ENCODE data around the gene PARP9. TPM values are rescaled to one million over a fixed set of nuclear protein-coding genes. Genes with fewer than 3 reads are reported as not detected.

PARP9 gene
- total and polyA plus RNA-seq, 2 of the 13 experiments (the other 11 are each of a cell fraction or from before 2014, with no cell fraction given): 6.5 to 10.6 TPM

GRCh38 chr3:122514123-122515019 is 49.7 kb downstream of the PARP9 start, which contains the start of gene KPNA1 (continued):
- no peak for TF ChIP-seq HNF1A (IDR thresholded peaks at IDR 0.05; ENCODE audit: low read depth)
- TF ChIP-seq HNF1A (CRISPR knock-in tag; IDR thresholded peaks at IDR 0.05; ENCODE audit: borderline replicate concordance): peak; percentile 45; the same call in 1 of the 2 replicates
- no peak for TF ChIP-seq XRCC5 (optimal IDR thresholded peaks at IDR 0.05; ENCODE audit: low read length)
- TF ChIP-seq, protein P1, sequence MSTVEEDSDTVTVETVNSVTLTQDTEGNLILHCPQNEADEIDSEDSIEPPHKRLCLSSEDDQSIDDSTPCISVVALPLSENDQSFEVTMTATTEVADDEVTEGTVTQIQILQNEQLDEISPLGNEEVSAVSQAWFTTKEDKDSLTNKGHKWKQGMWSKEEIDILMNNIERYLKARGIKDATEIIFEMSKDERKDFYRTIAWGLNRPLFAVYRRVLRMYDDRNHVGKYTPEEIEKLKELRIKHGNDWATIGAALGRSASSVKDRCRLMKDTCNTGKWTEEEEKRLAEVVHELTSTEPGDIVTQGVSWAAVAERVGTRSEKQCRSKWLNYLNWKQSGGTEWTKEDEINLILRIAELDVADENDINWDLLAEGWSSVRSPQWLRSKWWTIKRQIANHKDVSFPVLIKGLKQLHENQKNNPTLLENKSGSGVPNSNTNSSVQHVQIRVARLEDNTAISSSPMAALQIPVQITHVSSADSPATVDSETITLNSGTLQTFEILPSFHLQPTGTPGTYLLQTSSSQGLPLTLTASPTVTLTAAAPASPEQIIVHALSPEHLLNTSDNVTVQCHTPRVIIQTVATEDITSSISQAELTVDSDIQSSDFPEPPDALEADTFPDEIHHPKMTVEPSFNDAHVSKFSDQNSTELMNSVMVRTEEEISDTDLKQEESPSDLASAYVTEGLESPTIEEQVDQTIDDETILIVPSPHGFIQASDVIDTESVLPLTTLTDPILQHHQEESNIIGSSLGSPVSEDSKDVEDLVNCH (CRISPR knock-in tag; IDR thresholded peaks at IDR 0.05): no peak
- no peak for TF ChIP-seq DPF2 (CRISPR knock-in tag; IDR thresholded peaks at IDR 0.05; ENCODE audit: borderline replicate concordance, low read depth)
- 0 out of 2 replicates have a peak, but pooled peaks have one; percentile 68 for TF ChIP-seq RFXAP (CRISPR knock-in tag; IDR thresholded peaks at IDR 0.05; ENCODE audit: borderline replicate concordance)
- no peak for TF ChIP-seq ETS1 (CRISPR knock-in tag; IDR thresholded peaks at IDR 0.05)
- no peak for TF ChIP-seq ZNF660 (CRISPR knock-in tag; IDR thresholded peaks at IDR 0.05; ENCODE audit: borderline replicate concordance, low read depth)
- TF ChIP-seq FOXA1 (IDR thresholded peaks at IDR 0.05): no peak
- TF ChIP-seq FOXA1 (CRISPR knock-in tag; IDR thresholded peaks at IDR 0.05): 0 out of 2 replicates have a peak, but pooled peaks have one; percentile 14
- no peak for TF ChIP-seq XBP1 (CRISPR knock-in tag; IDR thresholded peaks at IDR 0.05)
- TF ChIP-seq ADNP (CRISPR knock-in tag; IDR thresholded peaks at IDR 0.05): no peak
- TF ChIP-seq, protein P2, sequence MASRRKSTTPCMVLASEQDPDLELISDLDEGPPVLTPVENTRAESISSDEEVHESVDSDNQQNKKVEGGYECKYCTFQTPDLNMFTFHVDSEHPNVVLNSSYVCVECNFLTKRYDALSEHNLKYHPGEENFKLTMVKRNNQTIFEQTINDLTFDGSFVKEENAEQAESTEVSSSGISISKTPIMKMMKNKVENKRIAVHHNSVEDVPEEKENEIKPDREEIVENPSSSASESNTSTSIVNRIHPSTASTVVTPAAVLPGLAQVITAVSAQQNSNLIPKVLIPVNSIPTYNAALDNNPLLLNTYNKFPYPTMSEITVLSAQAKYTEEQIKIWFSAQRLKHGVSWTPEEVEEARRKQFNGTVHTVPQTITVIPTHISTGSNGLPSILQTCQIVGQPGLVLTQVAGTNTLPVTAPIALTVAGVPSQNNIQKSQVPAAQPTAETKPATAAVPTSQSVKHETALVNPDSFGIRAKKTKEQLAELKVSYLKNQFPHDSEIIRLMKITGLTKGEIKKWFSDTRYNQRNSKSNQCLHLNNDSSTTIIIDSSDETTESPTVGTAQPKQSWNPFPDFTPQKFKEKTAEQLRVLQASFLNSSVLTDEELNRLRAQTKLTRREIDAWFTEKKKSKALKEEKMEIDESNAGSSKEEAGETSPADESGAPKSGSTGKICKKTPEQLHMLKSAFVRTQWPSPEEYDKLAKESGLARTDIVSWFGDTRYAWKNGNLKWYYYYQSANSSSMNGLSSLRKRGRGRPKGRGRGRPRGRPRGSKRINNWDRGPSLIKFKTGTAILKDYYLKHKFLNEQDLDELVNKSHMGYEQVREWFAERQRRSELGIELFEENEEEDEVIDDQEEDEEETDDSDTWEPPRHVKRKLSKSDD (CRISPR knock-in tag; IDR thresholded peaks at IDR 0.05; ENCODE audit: low read depth): no peak
- TF ChIP-seq ZNF749 (CRISPR knock-in tag; IDR thresholded peaks at IDR 0.05; ENCODE audit: borderline replicate concordance): no peak
- TF ChIP-seq SOX5 (CRISPR knock-in tag; IDR thresholded peaks at IDR 0.05; ENCODE audit: borderline replicate concordance): no peak
- TF ChIP-seq BCL3 (CRISPR knock-in tag; IDR thresholded peaks at IDR 0.05): no peak; the same call in 1 of the 2 replicates
- peak; percentile 74; the same call in 1 of the 2 replicates for TF ChIP-seq ZNF256 (CRISPR knock-in tag; conservative IDR thresholded peaks at IDR 0.05)
